Endothelial cell (in vitro differentiated cells): ENCODE data around the gene WDR54. TPM values are rescaled to one million over a fixed set of nuclear protein-coding genes. Genes with fewer than 3 reads are reported as not detected.
"Not testable (repeated sequence)": the region's sequence is repeated elsewhere in the genome, so short reads cannot be mapped to it uniquely, and the experiment has no call there.

Experiments used
- DNase-seq: peaks from one replicate; pipeline ENCODE4 v3.0.0; 2021; ENCODE audit warnings: low spot score
- H3K27ac Mint-ChIP-seq: one replicate; pipeline ENCODE4 v1.8.0; 2021; ENCODE audit warnings: mixed read lengths, inconsistent platforms; ENCODE audit not compliant: unreplicated experiment
- H3K27me3 Mint-ChIP-seq: one replicate; pipeline ENCODE4 v1.8.0; 2021; ENCODE audit warnings: mild to moderate bottlenecking, moderate library complexity, mixed read lengths, inconsistent platforms; ENCODE audit not compliant: unreplicated experiment
- H3K36me3 Mint-ChIP-seq: one replicate; pipeline ENCODE4 v1.8.0; 2021; ENCODE audit warnings: mild to moderate bottlenecking, low read depth, mixed read lengths, inconsistent platforms; ENCODE audit not compliant: unreplicated experiment
- H3K4me1 Mint-ChIP-seq: one replicate; pipeline ENCODE4 v1.8.0; 2021; ENCODE audit warnings: mild to moderate bottlenecking, mixed read lengths, inconsistent platforms; ENCODE audit not compliant: unreplicated experiment
- H3K4me3 Mint-ChIP-seq: one replicate; pipeline ENCODE4 v1.8.0; 2021; ENCODE audit warnings: mild to moderate bottlenecking, mixed read lengths, inconsistent platforms; ENCODE audit not compliant: unreplicated experiment
- H3K9me3 Mint-ChIP-seq: one replicate; pipeline ENCODE4 v1.8.0; 2021; ENCODE audit warnings: mixed read lengths, inconsistent platforms; ENCODE audit not compliant: unreplicated experiment
- CTCF ChIP-seq: fragments of 200-600 bp; sonication (generic); IDR thresholded peaks from one replicate; pipeline ENCODE4 v1.5.0; 2021; ENCODE audit warnings: antibody characterized with exemption; ENCODE audit not compliant: unreplicated experiment
- total RNA-seq: library from RNA; stranded (reverse); fragmentation: NEBNext Ultra II Directional; extraction: Animal tissue kit (Norgen Biotek cat#: 25700); gene quantifications from one replicate; pipeline ENCODE4 v1.2.1, GENCODE V29; 2021; ENCODE audit not compliant: unreplicated experiment

Gene WDR54
- total RNA-seq, 1 donor from 2014 or later, result 34.1 TPM

GRCh38 chr2:74441690-74442482, 20.4 kb downstream of the WDR54 start, which contains the start of gene RTKN:
Gene RTKN (minus strand): TSS chr2:74441937. CDS start chr2:74441816, 121 bp downstream.
- peaks cover 20% of the 10 kb centered on the region for H3K27me3 Mint-ChIP-seq
- peaks cover 42% of the 10 kb centered on the region for H3K4me1 Mint-ChIP-seq
- peak within 1 kb of the TSS; percentile 93 for H3K4me3 Mint-ChIP-seq
- no peaks in the 10 kb centered on the region for H3K9me3 Mint-ChIP-seq
- H3K27ac Mint-ChIP-seq, result peak within 1 kb of the TSS; percentile 61
- peak; percentile 42 for DNase-seq
- H3K36me3 Mint-ChIP-seq, result peaks cover 14% of the 10 kb centered on the region
- TF ChIP-seq CTCF, result no peak

- peak overlapping the region; percentile 93 for H3K4me3 Mint-ChIP-seq
- H3K27me3 Mint-ChIP-seq, result peaks cover 20% of the 10 kb centered on the region
- not testable (repeated sequence) for H3K9me3 Mint-ChIP-seq, DNase-seq, H3K36me3 Mint-ChIP-seq
- peak overlapping the region; percentile 61 for H3K27ac Mint-ChIP-seq
- peaks cover 35% of the 10 kb centered on the region for H3K4me1 Mint-ChIP-seq
These were observed 21.2 kb downstream of the WDR54 start for GRCh38 chr2:74442483-74443297.

- Mint-ChIP-seq H3K4me3 (no peak overlapping the region), H3K9me3 (no peaks in the 10 kb centered on the region)
These were observed 23.2 kb downstream of the WDR54 start for GRCh38 chr2:74444498-74445318.

GRCh38 chr2:74447230-74447999, 25.9 kb downstream of the WDR54 start:
- Mint-ChIP-seq H3K36me3 (no peaks in the 10 kb centered on the region), H3K27ac (no peak overlapping the region), H3K4me1 (peaks cover 14% of the 10 kb centered on the region), H3K27me3 (peaks cover 6% of the 10 kb centered on the region), H3K9me3 (no peaks in the 10 kb centered on the region), H3K4me3 (no peak overlapping the region)
- no peak for DNase-seq
- TF ChIP-seq CTCF, result no peak

More at GRCh38 chr2:74444498-74445318, 23.2 kb downstream of the WDR54 start:
- no peak for TF ChIP-seq CTCF
- no peaks in the 10 kb centered on the region for H3K36me3 Mint-ChIP-seq
- H3K4me1 Mint-ChIP-seq, result peaks cover 18% of the 10 kb centered on the region
- H3K27me3 Mint-ChIP-seq, result peaks cover 8% of the 10 kb centered on the region
- no peak for DNase-seq
- H3K27ac Mint-ChIP-seq, result no peak overlapping the region
